DOHH2 (cell line): ENCODE data around the gene GPR3.

Experiments used
- EZH2phosphoT487 ChIP-seq: fragments of 200-600 bp; sonication (generic); IDR thresholded peaks from 2 replicates; pipeline ENCODE4 v1.6.1; 2017; ENCODE audit warnings: borderline replicate concordance, mild to moderate bottlenecking, antibody characterized with exemption, low read length, moderate library complexity, mixed read lengths
- TF ChIP-seq, protein P1 (sequence below): fragments of 200-600 bp; sonication (generic); IDR thresholded peaks from one replicate; pipeline ENCODE4 v1.5.1; 2014; ENCODE audit warnings: antibody characterized with exemption, mild to moderate bottlenecking, low read depth, low read length; ENCODE audit not compliant: poor library complexity, severe bottlenecking

GRCh38 chr1:27399251-27400025, 7.0 kb downstream of the GPR3 start:
- no peak for TF ChIP-seq EZH2phosphoT487
- TF ChIP-seq, protein P1, sequence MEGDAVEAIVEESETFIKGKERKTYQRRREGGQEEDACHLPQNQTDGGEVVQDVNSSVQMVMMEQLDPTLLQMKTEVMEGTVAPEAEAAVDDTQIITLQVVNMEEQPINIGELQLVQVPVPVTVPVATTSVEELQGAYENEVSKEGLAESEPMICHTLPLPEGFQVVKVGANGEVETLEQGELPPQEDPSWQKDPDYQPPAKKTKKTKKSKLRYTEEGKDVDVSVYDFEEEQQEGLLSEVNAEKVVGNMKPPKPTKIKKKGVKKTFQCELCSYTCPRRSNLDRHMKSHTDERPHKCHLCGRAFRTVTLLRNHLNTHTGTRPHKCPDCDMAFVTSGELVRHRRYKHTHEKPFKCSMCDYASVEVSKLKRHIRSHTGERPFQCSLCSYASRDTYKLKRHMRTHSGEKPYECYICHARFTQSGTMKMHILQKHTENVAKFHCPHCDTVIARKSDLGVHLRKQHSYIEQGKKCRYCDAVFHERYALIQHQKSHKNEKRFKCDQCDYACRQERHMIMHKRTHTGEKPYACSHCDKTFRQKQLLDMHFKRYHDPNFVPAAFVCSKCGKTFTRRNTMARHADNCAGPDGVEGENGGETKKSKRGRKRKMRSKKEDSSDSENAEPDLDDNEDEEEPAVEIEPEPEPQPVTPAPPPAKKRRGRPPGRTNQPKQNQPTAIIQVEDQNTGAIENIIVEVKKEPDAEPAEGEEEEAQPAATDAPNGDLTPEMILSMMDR: no peak
